K562 (cell line): ENCODE measurements around the gene RASGRP4.

Experiments
- CREB1 ChIP-seq, 2 experiments: sonication (generic) in 1 of 2; formaldehyde crosslinking in 1 of 2; IDR thresholded peaks; 2 replicates each; pipeline versions ENCODE4 v1.6.1 to v1.8.0; 2012 to 2022; ENCODE audit warnings: inconsistent platforms in 1 of 2, mild to moderate bottlenecking in 1 of 2, missing genetic modification reagents in 1 of 2, moderate library complexity in 1 of 2
- GATAD2B ChIP-seq: fragments of 450-650 bp; IDR thresholded peaks from 2 replicates; pipeline ENCODE4 v1.6.1; 2017; ENCODE audit warnings: mild to moderate bottlenecking, borderline replicate concordance
- HDGF ChIP-seq: fragments of 450-650 bp; IDR thresholded peaks from 2 replicates; pipeline ENCODE4 v1.6.1; 2016
- LCOR ChIP-seq: sonication (generic); formaldehyde crosslinking; IDR thresholded peaks from 2 replicates; pipeline ENCODE4 v1.8.0; 2022; ENCODE audit warnings: mild to moderate bottlenecking, missing genetic modification reagents
- NONO ChIP-seq, 2 experiments: fragments of 200-400 bp in 1 of 2; fragments of 450-650 bp in 1 of 2; formaldehyde crosslinking in 1 of 2; IDR thresholded peaks; 2 replicates each; pipeline ENCODE4 v1.6.1; 2017; ENCODE audit warnings: low read depth in 2 of 2, mild to moderate bottlenecking in 2 of 2, moderate library complexity in 2 of 2, low read length in 1 of 2
- POLR2AphosphoS5 ChIP-seq: IDR thresholded peaks from 2 replicates; pipeline ENCODE4 v1.6.1; 2011; ENCODE audit warnings: mild to moderate bottlenecking, low read depth, low read length, moderate library complexity; ENCODE audit not compliant: control insufficient read depth, insufficient read depth
- ZNF24 ChIP-seq: fragments of 450-650 bp; IDR thresholded peaks from 2 replicates; pipeline ENCODE4 v1.6.1; 2016
- TF ChIP-seq, protein P1 (sequence below): sonication (generic); formaldehyde crosslinking; IDR thresholded peaks from 2 replicates; pipeline ENCODE4 v1.8.0; 2023; ENCODE audit warnings: mild to moderate bottlenecking, missing genetic modification reagents
- TF ChIP-seq, protein P2 (sequence below), 3 experiments: IDR thresholded peaks in 2 of 3; conservative IDR thresholded peaks in 1 of 3; 2 replicates each; pipeline ENCODE4 v1.5.1; 2011 to 2012; ENCODE audit warnings: low read length in 3 of 3, mild to moderate bottlenecking in 3 of 3, control low read depth in 2 of 3, improper control_type of control experiment in 1 of 3, inconsistent platforms in 1 of 3, low read depth in 1 of 3, mixed read lengths in 1 of 3, moderate library complexity in 1 of 3; ENCODE audit not compliant: insufficient read depth in 2 of 3
- TF ChIP-seq, protein P3 (sequence below): fragments of 250-450 bp; sonication (Bioruptor Pico); IDR thresholded peaks from 2 replicates; pipeline ENCODE4 v1.6.1; 2021; ENCODE audit warnings: mild to moderate bottlenecking

DNA sequence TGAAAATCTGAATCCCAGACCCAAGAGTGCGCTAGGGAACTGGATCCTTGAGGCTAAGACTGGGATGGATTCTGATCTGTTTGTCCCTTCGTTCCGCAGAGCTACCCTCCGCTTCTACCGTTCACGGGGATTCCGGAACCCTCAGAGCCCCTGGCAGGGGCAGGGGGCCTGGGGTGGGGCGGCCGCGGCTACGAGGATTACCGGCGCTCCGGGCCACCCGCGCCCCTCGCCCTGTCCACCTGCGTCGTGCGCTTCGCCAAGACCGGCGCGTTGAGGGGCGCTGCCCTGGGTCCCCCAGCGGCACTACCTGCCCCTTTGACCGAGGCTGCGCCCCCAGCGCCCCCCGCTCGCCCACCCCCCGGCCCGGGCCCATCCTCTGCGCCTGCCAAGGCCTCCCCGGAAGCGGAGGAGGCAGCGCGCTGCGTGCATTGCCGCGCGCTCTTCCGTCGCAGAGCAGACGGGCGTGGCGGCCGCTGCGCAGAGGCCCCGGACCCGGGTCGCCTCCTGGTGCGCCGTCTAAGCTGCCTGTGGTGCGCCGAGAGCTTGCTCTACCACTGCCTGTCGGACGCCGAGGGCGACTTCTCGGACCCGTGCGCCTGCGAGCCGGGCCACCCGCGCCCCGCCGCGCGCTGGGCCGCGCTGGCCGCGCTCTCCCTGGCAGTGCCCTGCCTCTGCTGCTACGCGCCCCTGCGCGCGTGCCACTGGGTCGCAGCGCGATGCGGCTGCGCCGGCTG, 30.5 kb downstream of the RASGRP4 start:
- TF ChIP-seq, protein P1, sequence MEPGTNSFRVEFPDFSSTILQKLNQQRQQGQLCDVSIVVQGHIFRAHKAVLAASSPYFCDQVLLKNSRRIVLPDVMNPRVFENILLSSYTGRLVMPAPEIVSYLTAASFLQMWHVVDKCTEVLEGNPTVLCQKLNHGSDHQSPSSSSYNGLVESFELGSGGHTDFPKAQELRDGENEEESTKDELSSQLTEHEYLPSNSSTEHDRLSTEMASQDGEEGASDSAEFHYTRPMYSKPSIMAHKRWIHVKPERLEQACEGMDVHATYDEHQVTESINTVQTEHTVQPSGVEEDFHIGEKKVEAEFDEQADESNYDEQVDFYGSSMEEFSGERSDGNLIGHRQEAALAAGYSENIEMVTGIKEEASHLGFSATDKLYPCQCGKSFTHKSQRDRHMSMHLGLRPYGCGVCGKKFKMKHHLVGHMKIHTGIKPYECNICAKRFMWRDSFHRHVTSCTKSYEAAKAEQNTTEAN (CRISPR knock-in tag), result no peak
- TF ChIP-seq GATAD2B (no peak), NONO (IDR thresholded peaks at IDR 0.05; ENCODE audit: low read depth in 2 of 2, low read length in 1 of 2) (no peak), ZNF24 (no peak), LCOR (no peak), HDGF (no peak), POLR2AphosphoS5 (no peak), CREB1 (IDR thresholded peaks at IDR 0.05) (no peak), CREB1 (CRISPR knock-in tag; IDR thresholded peaks at IDR 0.05) (no peak)
- TF ChIP-seq, protein P2, sequence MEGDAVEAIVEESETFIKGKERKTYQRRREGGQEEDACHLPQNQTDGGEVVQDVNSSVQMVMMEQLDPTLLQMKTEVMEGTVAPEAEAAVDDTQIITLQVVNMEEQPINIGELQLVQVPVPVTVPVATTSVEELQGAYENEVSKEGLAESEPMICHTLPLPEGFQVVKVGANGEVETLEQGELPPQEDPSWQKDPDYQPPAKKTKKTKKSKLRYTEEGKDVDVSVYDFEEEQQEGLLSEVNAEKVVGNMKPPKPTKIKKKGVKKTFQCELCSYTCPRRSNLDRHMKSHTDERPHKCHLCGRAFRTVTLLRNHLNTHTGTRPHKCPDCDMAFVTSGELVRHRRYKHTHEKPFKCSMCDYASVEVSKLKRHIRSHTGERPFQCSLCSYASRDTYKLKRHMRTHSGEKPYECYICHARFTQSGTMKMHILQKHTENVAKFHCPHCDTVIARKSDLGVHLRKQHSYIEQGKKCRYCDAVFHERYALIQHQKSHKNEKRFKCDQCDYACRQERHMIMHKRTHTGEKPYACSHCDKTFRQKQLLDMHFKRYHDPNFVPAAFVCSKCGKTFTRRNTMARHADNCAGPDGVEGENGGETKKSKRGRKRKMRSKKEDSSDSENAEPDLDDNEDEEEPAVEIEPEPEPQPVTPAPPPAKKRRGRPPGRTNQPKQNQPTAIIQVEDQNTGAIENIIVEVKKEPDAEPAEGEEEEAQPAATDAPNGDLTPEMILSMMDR (IDR thresholded peaks at IDR 0.05 in 2 of 3, conservative IDR thresholded peaks at IDR 0.05 in 1 of 3; ENCODE audit: insufficient read depth in 2 of 3, low read depth in 1 of 3, low read length in 3 of 3), result no peak
- TF ChIP-seq, protein P3, sequence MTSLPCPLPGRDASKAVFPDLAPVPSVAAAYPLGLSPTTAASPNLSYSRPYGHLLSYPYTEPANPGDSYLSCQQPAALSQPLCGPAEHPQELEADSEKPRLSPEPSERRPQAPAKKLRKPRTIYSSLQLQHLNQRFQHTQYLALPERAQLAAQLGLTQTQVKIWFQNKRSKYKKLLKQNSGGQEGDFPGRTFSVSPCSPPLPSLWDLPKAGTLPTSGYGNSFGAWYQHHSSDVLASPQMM (CRISPR knock-in tag), result no peak
